Ascending aorta (tissue), 2 donors: ENCODE results near the gene DNER. TPM values are rescaled to one million over a fixed set of nuclear protein-coding genes. Genes with fewer than 3 reads are reported as not detected.

Source experiments
- DNase-seq, 2 donors: peaks; one replicate each; pipeline ENCODE4 v3.0.0-alpha.2; 2019; ENCODE audit warnings: low spot score in 2 of 2
- H3K27ac ChIP-seq, 2 donors: fragments of 200-600 bp; sonication (generic); one replicate each; pipeline ENCODE4 v1.5.1; 2016 to 2017; ENCODE audit warnings: mild to moderate bottlenecking in 1 of 2
- H3K27me3 ChIP-seq: fragments of 200-600 bp; sonication (generic); one replicate; pipeline ENCODE4 v1.5.1; 2017
- H3K36me3 ChIP-seq, 2 donors: fragments of 200-600 bp; sonication (generic); one replicate each; pipeline ENCODE4 v1.5.1; 2016
- H3K4me1 ChIP-seq, 2 donors: fragments of 200-600 bp; sonication (generic); one replicate each; pipeline ENCODE4 v1.5.1; 2016 to 2017; ENCODE audit warnings: mild to moderate bottlenecking in 1 of 2
- H3K4me3 ChIP-seq, 2 donors: fragments of 200-600 bp; sonication (generic); one replicate each; pipeline ENCODE4 v1.5.1; 2016 to 2017; ENCODE audit warnings: mild to moderate bottlenecking in 1 of 2
- H3K9me3 ChIP-seq, 2 donors: fragments of 200-600 bp; sonication (generic); one replicate each; pipeline ENCODE4 v1.5.1; 2016
- intact Hi-C: fragments of 100-400 bp; cut with DNase I; formaldehyde crosslinking; loops from one replicate; pipeline ENCODE4 v1.15.1; 2023
- total RNA-seq: library from RNA; depleted of rRNA; stranded (reverse); fragments of >200 nt; gene quantifications from one replicate; pipeline ENCODE4 v1.1.0, GENCODE V29; 2016
- TF ChIP-seq, protein P1 (sequence below), 3 experiments: fragments of 200-600 bp in 2 of 3; fragments of 450-650 bp in 1 of 3; sonication (generic) in 2 of 3; IDR thresholded peaks; one replicate each; pipeline ENCODE4 v1.5.1; 2016 to 2019; ENCODE audit warnings: antibody characterized with exemption in 3 of 3, mild to moderate bottlenecking in 1 of 3, moderate library complexity in 1 of 3

DNER gene
- total RNA-seq, 1 donor from 2014 or later: 1.2 TPM

DNA sequence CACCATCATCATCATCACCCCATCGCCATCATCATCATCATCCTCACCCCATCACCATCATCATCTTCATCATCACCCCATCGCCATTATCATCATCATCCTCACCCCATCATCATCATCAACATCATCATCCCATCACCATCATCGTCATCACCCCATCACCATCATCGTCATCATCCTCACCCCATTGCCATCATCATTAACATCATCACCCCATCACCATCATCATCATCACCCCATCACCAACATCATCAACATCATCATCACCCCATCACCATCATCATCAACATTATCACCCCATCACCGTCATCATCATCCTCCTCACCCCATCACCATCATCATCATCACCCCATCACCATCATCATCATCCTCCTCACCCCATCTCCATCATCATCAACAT is 151.0 kb downstream of the DNER start:
- H3K9me3 ChIP-seq: no peaks in the 10 kb centered on the region
- no peak for DNase-seq
- H3K4me3 ChIP-seq: no peak overlapping the region
- no peaks in the 10 kb centered on the region for H3K36me3 ChIP-seq
- no peak overlapping the region for H3K27ac ChIP-seq
- TF ChIP-seq, protein P1, sequence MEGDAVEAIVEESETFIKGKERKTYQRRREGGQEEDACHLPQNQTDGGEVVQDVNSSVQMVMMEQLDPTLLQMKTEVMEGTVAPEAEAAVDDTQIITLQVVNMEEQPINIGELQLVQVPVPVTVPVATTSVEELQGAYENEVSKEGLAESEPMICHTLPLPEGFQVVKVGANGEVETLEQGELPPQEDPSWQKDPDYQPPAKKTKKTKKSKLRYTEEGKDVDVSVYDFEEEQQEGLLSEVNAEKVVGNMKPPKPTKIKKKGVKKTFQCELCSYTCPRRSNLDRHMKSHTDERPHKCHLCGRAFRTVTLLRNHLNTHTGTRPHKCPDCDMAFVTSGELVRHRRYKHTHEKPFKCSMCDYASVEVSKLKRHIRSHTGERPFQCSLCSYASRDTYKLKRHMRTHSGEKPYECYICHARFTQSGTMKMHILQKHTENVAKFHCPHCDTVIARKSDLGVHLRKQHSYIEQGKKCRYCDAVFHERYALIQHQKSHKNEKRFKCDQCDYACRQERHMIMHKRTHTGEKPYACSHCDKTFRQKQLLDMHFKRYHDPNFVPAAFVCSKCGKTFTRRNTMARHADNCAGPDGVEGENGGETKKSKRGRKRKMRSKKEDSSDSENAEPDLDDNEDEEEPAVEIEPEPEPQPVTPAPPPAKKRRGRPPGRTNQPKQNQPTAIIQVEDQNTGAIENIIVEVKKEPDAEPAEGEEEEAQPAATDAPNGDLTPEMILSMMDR (IDR thresholded peaks at IDR 0.05): no peak
- H3K4me1 ChIP-seq: no peaks in the 10 kb centered on the region
- intact Hi-C loops: no loop called here
- H3K27me3 ChIP-seq: no peaks in the 10 kb centered on the region

DNA sequence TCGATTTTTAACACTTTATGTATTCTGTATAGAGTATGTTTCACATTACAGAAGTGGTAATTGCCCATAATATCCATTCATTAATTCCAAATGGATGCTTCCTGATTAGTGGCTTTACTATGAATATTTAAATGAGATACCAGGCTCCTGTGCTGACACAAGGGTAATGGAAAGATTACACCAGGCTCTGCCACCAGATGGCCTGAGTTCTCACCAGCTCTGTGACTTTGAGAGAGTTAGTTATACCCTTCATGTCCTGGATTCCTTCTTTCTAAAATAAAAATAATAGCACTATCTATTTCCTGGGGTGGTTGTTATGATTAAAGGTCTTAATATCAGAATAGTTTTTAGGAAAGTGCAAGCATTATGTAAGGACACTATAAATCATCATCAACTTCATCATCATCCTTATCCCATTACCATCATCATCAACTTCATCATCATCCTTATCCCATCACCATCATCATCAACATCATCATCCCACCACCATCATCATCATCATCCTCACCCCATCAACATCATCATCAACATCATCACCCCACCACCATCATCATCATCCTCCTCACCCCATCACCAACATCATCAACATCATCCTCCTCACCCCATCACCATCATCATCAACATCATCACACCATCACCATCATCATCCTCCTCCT is 151.8 kb downstream of the DNER start:
- H3K4me1 ChIP-seq: no peaks in the 10 kb centered on the region
- no peaks in the 10 kb centered on the region for H3K9me3 ChIP-seq
- H3K4me3 ChIP-seq: no peak overlapping the region
- no peak overlapping the region for H3K27ac ChIP-seq
- no peaks in the 10 kb centered on the region for H3K27me3 ChIP-seq
- intact Hi-C loops: no loop called here
- no peaks in the 10 kb centered on the region for H3K36me3 ChIP-seq
- TF ChIP-seq, protein P1 (IDR thresholded peaks at IDR 0.05): no peak
- no peak for DNase-seq

GRCh38 chr2:229559986-229560385 is 154.4 kb downstream of the DNER start:
- no peak overlapping the region for H3K27ac ChIP-seq
- no peaks in the 10 kb centered on the region for H3K36me3 ChIP-seq
- no peaks in the 10 kb centered on the region for H3K4me1 ChIP-seq
- TF ChIP-seq, protein P1 (IDR thresholded peaks at IDR 0.05): no peak
- no peak overlapping the region for H3K4me3 ChIP-seq
- no peaks in the 10 kb centered on the region for H3K27me3 ChIP-seq
- no peak for DNase-seq
- H3K9me3 ChIP-seq: no peaks in the 10 kb centered on the region
- intact Hi-C loops: no loop called here

- no peaks in the 10 kb centered on the region for H3K36me3 ChIP-seq
- no peak for DNase-seq
- intact Hi-C loops: no loop called here
- no peaks in the 10 kb centered on the region for H3K27me3 ChIP-seq
- no peaks in the 10 kb centered on the region for H3K9me3 ChIP-seq
- no peak overlapping the region for H3K27ac ChIP-seq
- TF ChIP-seq, protein P1 (IDR thresholded peaks at IDR 0.05): no peak
- no peaks in the 10 kb centered on the region for H3K4me1 ChIP-seq
- H3K4me3 ChIP-seq: no peak overlapping the region
Measured at GRCh38 chr2:229553091-229553490, 161.3 kb downstream of the DNER start.

DNA sequence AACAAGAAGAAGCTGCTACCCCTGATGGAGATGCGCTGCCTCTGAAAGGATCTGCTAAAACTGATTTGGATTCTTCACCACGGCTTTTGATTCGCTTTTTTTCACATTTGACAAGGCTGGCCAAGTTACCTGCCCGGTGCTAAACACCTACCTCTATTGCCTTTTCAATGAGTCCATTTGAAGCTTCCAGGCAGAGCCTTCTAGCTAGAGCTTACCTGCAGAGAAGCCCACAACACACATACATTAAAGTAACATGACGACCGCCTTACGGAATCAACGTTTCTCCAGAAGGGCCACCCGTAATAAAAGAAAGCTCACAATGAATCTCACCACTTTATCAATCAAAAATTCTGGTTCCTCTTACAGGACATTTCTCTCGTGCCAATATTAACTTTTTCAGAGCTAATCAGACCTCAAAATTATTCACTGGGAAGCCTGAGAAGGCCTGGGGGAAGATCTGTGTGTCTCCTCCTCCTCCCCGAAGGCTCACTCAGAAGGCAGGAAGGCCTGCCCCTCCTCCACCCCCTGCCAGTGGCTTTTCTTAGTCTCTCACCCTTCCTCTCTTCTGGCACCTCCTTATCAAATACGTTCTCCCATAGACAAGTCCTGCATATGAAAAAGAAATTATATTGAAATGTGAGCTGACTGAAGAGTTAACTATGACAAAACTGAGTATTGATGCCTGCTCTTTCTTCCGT is 171.0 kb downstream of the DNER start:
- Histone ChIP-seq H3K9me3 (no peaks in the 10 kb centered on the region), H3K27ac (no peak overlapping the region), H3K27me3 (no peaks in the 10 kb centered on the region), H3K36me3 (no peaks in the 10 kb centered on the region), H3K4me3 (no peak overlapping the region), H3K4me1 (no peaks in the 10 kb centered on the region)
- no peak for DNase-seq
- intact Hi-C loops: no loop called here
- TF ChIP-seq, protein P1 (IDR thresholded peaks at IDR 0.05): no peak
